Ovary (tissue), 9 donors: ENCODE data around the gene SLAMF9. TPM values are rescaled to one million over a fixed set of nuclear protein-coding genes. Genes with fewer than 3 reads are reported as not detected.

Experiments used
- DNase-seq, 5 donors: peaks; one replicate each; pipeline ENCODE4 v3.0.0-alpha.2; 2019 to 2020
- H3K27ac ChIP-seq, 2 donors: fragments of 200-600 bp; one replicate each; pipeline versions ENCODE4 v1.5.1 to v1.8.0; 2019 to 2022
- H3K27me3 ChIP-seq: fragments of 200-600 bp; one replicate; pipeline ENCODE4 v1.8.0; 2022
- H3K36me3 ChIP-seq: fragments of 200-600 bp; sonication (generic); one replicate; pipeline ENCODE4 v1.5.1; 2019
- H3K4me1 ChIP-seq: one replicate; pipeline ENCODE4 v1.8.1; 2013; ENCODE audit warnings: mild to moderate bottlenecking, moderate library complexity; ENCODE audit not compliant: insufficient read depth
- H3K4me3 ChIP-seq: fragments of 200-600 bp; sonication (generic); one replicate; pipeline ENCODE4 v1.5.1; 2017
- H3K9me3 ChIP-seq, 2 donors: fragments of 200-600 bp in 1 of 2; sonication (generic) in 1 of 2; one replicate each; pipeline versions ENCODE4 v1.5.1 to v1.8.1; 2013 to 2019; ENCODE audit warnings: mild to moderate bottlenecking in 1 of 2, moderate library complexity in 1 of 2
- EP300 ChIP-seq: sonication (generic); formaldehyde crosslinking; IDR thresholded peaks from one replicate; pipeline ENCODE4 v1.6.1; 2017; ENCODE audit warnings: antibody characterized with exemption
- POLR2A ChIP-seq: fragments of 450-650 bp; IDR thresholded peaks from one replicate; pipeline ENCODE4 v1.6.1; 2017; ENCODE audit warnings: antibody characterized with exemption, mild to moderate bottlenecking, moderate library complexity
- WGBS, 3 donors: extraction: QIAGEN DNeasy Blood & Tissue Kit in 1 of 3; methylation state at CpG; one replicate each; pipeline versions ENCODE4 v1.1.5 to v1.1.7; 2013 to 2017; 5-methylcytosine and 5-hydroxymethylcytosine counted together
- intact Hi-C, 4 donors: fragments of 100-400 bp; cut with DNase I; formaldehyde crosslinking; loops; one replicate each; pipeline versions ENCODE4 v1.11.0 to v1.15.1; 2022 to 2023
- polyA plus RNA-seq, 2 donors: library from polyadenylated mRNA; stranded (reverse); fragments of 200-250 nt in 1 of 2; fragments of 350-450 nt in 1 of 2; fragmentation: Illumina TruSeq in 1 of 2; extraction: RNeasy Lipid Tissue Mini Kit (QIAGEN cat#74804) in 1 of 2; gene quantifications; one replicate each; pipeline ENCODE4 v1.2.3, GENCODE V29; 2013 to 2014
- total RNA-seq, 7 donors: library from RNA; depleted of rRNA in 2 of 7; stranded (reverse); fragments of >200 nt in 2 of 7; fragmentation: NEBNext Ultra II Directional in 3 of 7; extraction: Animal tissue kit (Norgen Biotek cat#: 25700) in 3 of 7; gene quantifications; one replicate each; pipeline versions ENCODE4 v1.1.0 to v1.2.4, GENCODE V29; 2016 to 2023
- TF ChIP-seq, protein P1 (sequence below), 3 donors: fragments of 450-650 bp in 2 of 3; fragments of 200-600 bp in 1 of 3; IDR thresholded peaks; one replicate each; pipeline versions ENCODE4 v1.5.1 to v1.8.0; 2016 to 2022; ENCODE audit warnings: antibody characterized with exemption in 3 of 3, mild to moderate bottlenecking in 1 of 3
- donor health status: DM: no; HTN: no; CAD: no; lungs with moderate emphysema.
- donor health status: DM: no; HTN: no; CAD: no.
- donor health status: Bipolar disorder and iron deficiency.
- donor health status: DM: yes; HTN: yes; CAD: no.
- donor health status: DM: no; HTN: no; CAD: no.
- donor health status: DM: yes; HTN: yes; CAD: no.

The SLAMF9 gene
- total and polyA plus RNA-seq, 9 donors: not detected

DNA sequence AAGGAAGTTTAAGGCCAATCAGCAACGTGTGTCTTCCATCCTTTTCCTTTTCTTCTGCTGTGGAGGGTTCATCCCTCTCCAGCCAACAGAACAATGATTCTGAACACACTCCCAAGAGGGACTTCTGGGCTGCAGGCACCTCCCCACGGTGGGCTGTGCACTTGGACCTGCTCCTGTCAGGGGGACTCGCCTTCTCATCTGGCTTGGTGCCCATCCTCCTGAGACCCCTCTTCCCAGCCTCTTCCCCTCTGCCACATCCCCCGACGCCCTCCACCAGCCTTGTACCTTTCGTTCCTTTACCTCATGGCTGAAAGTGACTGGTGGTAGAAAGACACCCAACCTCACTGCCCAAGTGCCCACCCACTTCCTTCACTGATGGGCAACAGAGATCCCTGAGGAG, 26.0 kb upstream of the SLAMF9 start:
- Histone ChIP-seq H3K4me3 (no peak overlapping the region), H3K9me3 (no peaks in the 10 kb centered on the region), H3K4me1 (no peaks in the 10 kb centered on the region), H3K27me3 (no peaks in the 10 kb centered on the region), H3K36me3 (no peaks in the 10 kb centered on the region), H3K27ac (no peak overlapping the region)
- TF ChIP-seq, protein P1, sequence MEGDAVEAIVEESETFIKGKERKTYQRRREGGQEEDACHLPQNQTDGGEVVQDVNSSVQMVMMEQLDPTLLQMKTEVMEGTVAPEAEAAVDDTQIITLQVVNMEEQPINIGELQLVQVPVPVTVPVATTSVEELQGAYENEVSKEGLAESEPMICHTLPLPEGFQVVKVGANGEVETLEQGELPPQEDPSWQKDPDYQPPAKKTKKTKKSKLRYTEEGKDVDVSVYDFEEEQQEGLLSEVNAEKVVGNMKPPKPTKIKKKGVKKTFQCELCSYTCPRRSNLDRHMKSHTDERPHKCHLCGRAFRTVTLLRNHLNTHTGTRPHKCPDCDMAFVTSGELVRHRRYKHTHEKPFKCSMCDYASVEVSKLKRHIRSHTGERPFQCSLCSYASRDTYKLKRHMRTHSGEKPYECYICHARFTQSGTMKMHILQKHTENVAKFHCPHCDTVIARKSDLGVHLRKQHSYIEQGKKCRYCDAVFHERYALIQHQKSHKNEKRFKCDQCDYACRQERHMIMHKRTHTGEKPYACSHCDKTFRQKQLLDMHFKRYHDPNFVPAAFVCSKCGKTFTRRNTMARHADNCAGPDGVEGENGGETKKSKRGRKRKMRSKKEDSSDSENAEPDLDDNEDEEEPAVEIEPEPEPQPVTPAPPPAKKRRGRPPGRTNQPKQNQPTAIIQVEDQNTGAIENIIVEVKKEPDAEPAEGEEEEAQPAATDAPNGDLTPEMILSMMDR (IDR thresholded peaks at IDR 0.05): no peak
- no peak for TF ChIP-seq EP300
- TF ChIP-seq POLR2A: no peak
- intact Hi-C loops: no loop called here
- no peak for DNase-seq
- 60 to 63% (median 62%) methylated on average over 6 of the region's 6 CpGs for WGBS, 3 donors

DNA sequence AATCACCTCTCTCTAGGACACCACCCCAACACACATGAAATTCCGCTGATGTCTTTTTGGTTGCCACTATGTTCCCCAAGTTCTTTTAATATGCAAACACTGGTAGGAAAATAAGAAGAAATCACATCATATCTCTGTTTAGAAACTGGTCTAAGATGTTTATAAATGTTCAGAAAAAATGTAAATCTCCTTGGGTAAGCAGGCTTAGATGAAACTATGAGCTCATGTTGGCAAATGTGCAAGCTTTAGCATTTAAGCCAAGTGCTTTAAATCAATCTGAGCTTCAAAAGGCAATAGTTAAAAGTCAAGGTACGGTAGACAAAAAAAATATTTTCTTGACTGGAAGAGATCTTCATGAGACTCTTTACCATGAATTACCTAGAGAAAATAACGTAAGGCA, 25.2 kb upstream of the SLAMF9 start:
- intact Hi-C loops: no loop called here
- Histone ChIP-seq H3K27me3 (no peaks in the 10 kb centered on the region), H3K36me3 (no peaks in the 10 kb centered on the region), H3K4me3 (no peak overlapping the region), H3K9me3 (no peaks in the 10 kb centered on the region), H3K4me1 (no peaks in the 10 kb centered on the region), H3K27ac (no peak overlapping the region)
- TF ChIP-seq EP300 (no peak), POLR2A (no peak)
- TF ChIP-seq, protein P1 (IDR thresholded peaks at IDR 0.05): no peak
- 28 to 36% (median 31%) methylated on average over 3 of the region's 3 CpGs for WGBS, 3 donors
- no peak for DNase-seq

DNA sequence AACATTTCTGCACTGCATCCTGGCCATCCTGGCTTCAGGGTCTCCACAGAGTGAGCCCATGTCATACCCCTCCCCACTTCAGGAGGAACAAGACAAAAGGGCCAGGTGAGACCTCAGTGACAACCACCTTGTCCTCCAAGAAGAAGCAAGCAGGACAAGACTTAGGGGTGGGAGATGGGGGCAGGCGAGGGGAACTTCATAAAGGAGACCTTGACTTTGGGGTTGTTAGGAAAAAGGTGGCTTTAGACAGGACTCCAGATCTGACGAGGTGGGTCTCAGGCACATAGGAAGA, 24.0 kb upstream of the SLAMF9 start:
- H3K9me3 ChIP-seq: no peaks in the 10 kb centered on the region
- no peak overlapping the region for H3K4me3 ChIP-seq
- H3K27me3 ChIP-seq: no peaks in the 10 kb centered on the region
- H3K27ac ChIP-seq: no peak overlapping the region
- no peaks in the 10 kb centered on the region for H3K36me3 ChIP-seq
- 76 to 91% (median 85%) methylated on average over 2 of the region's 2 CpGs for WGBS, 3 donors
- no peak for DNase-seq
- TF ChIP-seq, protein P1 (IDR thresholded peaks at IDR 0.05): no peak
- no peak for TF ChIP-seq POLR2A
- no peak for TF ChIP-seq EP300
- intact Hi-C loops: no loop called here
- no peaks in the 10 kb centered on the region for H3K4me1 ChIP-seq

DNA sequence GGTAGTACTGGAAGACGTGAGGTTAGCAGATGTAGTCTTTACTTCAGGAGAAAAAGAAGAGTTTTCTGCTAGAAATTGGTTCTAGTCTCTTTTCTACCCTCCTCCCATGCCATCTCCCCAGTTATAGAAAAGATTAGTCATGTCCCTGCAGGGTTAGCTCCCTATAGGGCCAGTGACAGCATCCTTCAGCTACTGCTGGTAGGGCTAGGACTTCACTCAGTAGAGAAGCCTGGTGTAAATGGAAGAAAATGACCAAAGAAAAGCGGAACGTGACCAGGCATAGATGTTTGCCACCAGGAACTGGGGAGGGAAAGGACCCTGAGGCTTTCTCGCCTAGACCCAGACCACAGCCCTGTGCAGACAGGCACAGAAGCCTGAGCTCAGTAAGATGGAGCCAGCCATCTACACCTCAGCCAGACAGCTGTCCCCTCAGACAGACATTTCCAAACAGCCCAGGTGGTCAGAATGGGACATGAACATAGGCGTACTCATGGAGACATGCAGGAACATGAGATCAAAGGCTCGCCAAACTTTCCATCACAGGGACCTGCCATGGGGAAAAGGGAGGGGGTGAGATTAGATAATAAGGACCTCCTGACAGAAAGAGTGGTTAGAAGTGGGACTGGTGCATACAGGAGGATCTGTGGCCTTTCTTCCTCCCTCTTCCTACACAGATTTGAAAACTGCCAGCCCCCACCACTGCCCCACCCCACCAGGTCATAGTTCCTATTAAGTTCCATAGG, 23.5 kb upstream of the SLAMF9 start:
- Histone ChIP-seq H3K9me3 (no peaks in the 10 kb centered on the region), H3K4me3 (no peak overlapping the region), H3K36me3 (no peaks in the 10 kb centered on the region), H3K27ac (no peak overlapping the region), H3K4me1 (no peaks in the 10 kb centered on the region), H3K27me3 (no peaks in the 10 kb centered on the region)
- WGBS, 3 donors: 82 to 91% (median 84%) methylated on average over 6 of the region's 6 CpGs
- intact Hi-C loops: no loop called here
- DNase-seq: no peak
- TF ChIP-seq, protein P1 (IDR thresholded peaks at IDR 0.05): no peak
- TF ChIP-seq EP300 (no peak), POLR2A (no peak)
